Fibroblast of mammary gland (primary cell): ENCODE data around the gene PAGE2B.
A peak's percentile ranks its signal among the peaks of the same experiment; 100 is the strongest.

Experiments
- DNase-seq: peaks from one replicate; pipeline ENCODE4 v3.0.0-alpha.2; 2010; ENCODE audit warnings: low read depth
- H3K4me3 ChIP-seq: 2 replicates; pipeline ENCODE4 v1.5.1; 2011; ENCODE audit warnings: low read depth, mild to moderate bottlenecking, low read length, moderate library complexity; ENCODE audit not compliant: control insufficient read depth
- TF ChIP-seq, protein P1 (sequence below): conservative IDR thresholded peaks from 2 replicates; pipeline ENCODE4 v1.5.1; 2011; ENCODE audit warnings: low read depth, low read length, inconsistent platforms; ENCODE audit not compliant: control insufficient read depth, insufficient read depth

Gene PAGE2B

GRCh38 chrX:55119712-55120111 is 44.9 kb downstream of the PAGE2B start:
- no peak for DNase-seq
- TF ChIP-seq, protein P1, sequence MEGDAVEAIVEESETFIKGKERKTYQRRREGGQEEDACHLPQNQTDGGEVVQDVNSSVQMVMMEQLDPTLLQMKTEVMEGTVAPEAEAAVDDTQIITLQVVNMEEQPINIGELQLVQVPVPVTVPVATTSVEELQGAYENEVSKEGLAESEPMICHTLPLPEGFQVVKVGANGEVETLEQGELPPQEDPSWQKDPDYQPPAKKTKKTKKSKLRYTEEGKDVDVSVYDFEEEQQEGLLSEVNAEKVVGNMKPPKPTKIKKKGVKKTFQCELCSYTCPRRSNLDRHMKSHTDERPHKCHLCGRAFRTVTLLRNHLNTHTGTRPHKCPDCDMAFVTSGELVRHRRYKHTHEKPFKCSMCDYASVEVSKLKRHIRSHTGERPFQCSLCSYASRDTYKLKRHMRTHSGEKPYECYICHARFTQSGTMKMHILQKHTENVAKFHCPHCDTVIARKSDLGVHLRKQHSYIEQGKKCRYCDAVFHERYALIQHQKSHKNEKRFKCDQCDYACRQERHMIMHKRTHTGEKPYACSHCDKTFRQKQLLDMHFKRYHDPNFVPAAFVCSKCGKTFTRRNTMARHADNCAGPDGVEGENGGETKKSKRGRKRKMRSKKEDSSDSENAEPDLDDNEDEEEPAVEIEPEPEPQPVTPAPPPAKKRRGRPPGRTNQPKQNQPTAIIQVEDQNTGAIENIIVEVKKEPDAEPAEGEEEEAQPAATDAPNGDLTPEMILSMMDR: no peak
- no peak overlapping the region for H3K4me3 ChIP-seq

DNA sequence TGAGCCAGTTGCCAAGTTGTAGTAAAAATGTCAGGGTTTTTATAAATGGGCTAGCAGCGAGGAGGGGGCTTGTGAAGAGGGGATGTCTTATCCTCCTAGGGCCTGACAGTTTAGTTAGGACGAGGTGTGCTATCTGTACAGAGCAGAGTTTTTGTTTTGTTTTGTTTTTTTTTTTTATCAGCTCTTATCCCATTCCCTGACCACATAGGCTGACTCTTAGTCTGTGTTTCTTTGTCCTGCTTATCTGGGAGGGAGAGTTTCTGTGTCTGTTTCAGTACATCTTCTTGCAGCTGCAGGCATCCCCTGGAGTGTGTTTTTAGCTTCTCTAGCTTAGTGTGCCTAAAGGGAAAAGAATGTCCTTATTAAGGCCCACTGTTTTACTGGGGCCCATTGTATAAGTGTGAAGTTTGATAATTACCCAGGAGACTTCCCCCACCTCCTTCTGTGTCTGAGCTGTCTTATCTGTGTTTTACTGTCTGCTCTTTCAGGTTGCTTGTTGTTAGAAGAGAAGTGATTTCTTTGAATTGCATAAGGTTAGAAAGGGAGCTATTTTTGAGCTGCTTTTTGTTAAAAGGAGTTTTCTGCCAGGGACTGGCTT is 46.0 kb downstream of the PAGE2B start:
- no peak overlapping the region for H3K4me3 ChIP-seq
- no peak for DNase-seq
- TF ChIP-seq, protein P1: no peak

DNA sequence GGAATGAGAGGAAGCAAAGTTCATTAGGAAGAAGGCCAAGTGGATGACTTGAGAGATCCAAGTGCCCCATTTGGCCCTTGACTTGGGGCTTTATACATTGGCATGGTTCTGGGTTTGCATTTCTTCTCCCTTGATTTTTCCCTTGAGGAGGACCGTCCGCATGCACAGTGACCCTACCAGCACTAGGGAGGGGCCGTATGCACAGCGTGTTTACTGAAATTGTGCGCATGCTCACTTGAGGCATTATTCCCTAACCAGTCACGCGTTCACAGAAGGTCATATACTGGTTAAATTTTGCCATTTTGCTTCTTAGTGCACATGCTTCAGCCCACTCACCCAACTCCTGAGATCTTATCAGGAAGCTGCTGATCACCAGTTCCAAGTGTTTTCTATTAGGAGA is 49.1 kb downstream of the PAGE2B start:
- no peak for DNase-seq

GRCh38 chrX:55127692-55128091 is 52.9 kb downstream of the PAGE2B start:
- no peak overlapping the region for H3K4me3 ChIP-seq
- peak; percentile 51 for DNase-seq
- TF ChIP-seq, protein P1: no peak

More for the DNA sequence above, 49.1 kb downstream of the PAGE2B start:
- no peak overlapping the region for H3K4me3 ChIP-seq
- TF ChIP-seq, protein P1: no peak
